H9 (cell line): ENCODE results near the gene NUP188. TPM values are rescaled to one million over a fixed set of nuclear protein-coding genes. Genes with fewer than 3 reads are reported as not detected.

Experiments
- DNase-seq: peaks from one replicate; pipeline ENCODE4 v3.0.0-alpha.2; 2017
- H2AFZ ChIP-seq: one replicate; pipeline ENCODE4 v1.6.1; 2013; ENCODE audit warnings: mild to moderate bottlenecking, low read length, control low read depth, moderate library complexity
- H2AK5ac ChIP-seq: 2 replicates; pipeline ENCODE4 v1.6.1; 2013; ENCODE audit warnings: low read length, control low read depth, mixed read lengths; ENCODE audit not compliant: insufficient read length
- H2BK120ac ChIP-seq: one replicate; pipeline ENCODE4 v1.6.1; 2013; ENCODE audit warnings: low read depth, mild to moderate bottlenecking, low read length, control low read depth, inconsistent platforms; ENCODE audit not compliant: poor library complexity, severe bottlenecking
- H2BK12ac ChIP-seq: 2 replicates; pipeline ENCODE4 v1.6.1; 2013; ENCODE audit warnings: low read length, control low read depth, mixed read lengths, low read depth; ENCODE audit not compliant: insufficient read length
- H2BK15ac ChIP-seq: 2 replicates; pipeline ENCODE4 v1.6.1; 2013; ENCODE audit warnings: low read depth, low read length, control low read depth
- H2BK20ac ChIP-seq: one replicate; pipeline ENCODE4 v1.6.1; 2013; ENCODE audit warnings: low read depth, mild to moderate bottlenecking, low read length, control low read depth, inconsistent platforms; ENCODE audit not compliant: poor library complexity, severe bottlenecking
- H2BK5ac ChIP-seq: 2 replicates; pipeline ENCODE4 v1.6.1; 2013; ENCODE audit warnings: low read length, control low read depth, mixed read lengths; ENCODE audit not compliant: insufficient read length
- H3K14ac ChIP-seq: 2 replicates; pipeline ENCODE4 v1.6.1; 2013; ENCODE audit warnings: low read length, control low read depth; ENCODE audit not compliant: insufficient read depth
- H3K18ac ChIP-seq: 2 replicates; pipeline ENCODE4 v1.6.1; 2013; ENCODE audit warnings: low read depth, mild to moderate bottlenecking, mixed read lengths, low read length, control low read depth; ENCODE audit not compliant: insufficient read length
- H3K23ac ChIP-seq: 2 replicates; pipeline ENCODE4 v1.6.1; 2013; ENCODE audit warnings: low read length, control low read depth, mixed read lengths, low read depth; ENCODE audit not compliant: insufficient read length
- H3K23me2 ChIP-seq: 2 replicates; pipeline ENCODE4 v1.6.1; 2013; ENCODE audit warnings: low read depth, mild to moderate bottlenecking, mixed read lengths, low read length, control low read depth; ENCODE audit not compliant: insufficient read length, poor library complexity, severe bottlenecking
- H3K27ac ChIP-seq: 2 replicates; pipeline ENCODE4 v1.5.1; 2013; ENCODE audit warnings: low read length, control low read depth, mixed read lengths, low read depth; ENCODE audit not compliant: insufficient read length
- H3K27me3 ChIP-seq: 2 replicates; pipeline ENCODE4 v1.6.1; 2013; ENCODE audit warnings: low read length, control low read depth, inconsistent platforms; ENCODE audit not compliant: insufficient read depth
- H3K4ac ChIP-seq: 2 replicates; pipeline ENCODE4 v1.6.1; 2013; ENCODE audit warnings: low read depth, mild to moderate bottlenecking, control low read depth, inconsistent platforms, low read length, moderate library complexity
- H3K4me1 ChIP-seq: 2 replicates; pipeline ENCODE4 v1.6.1; 2013; ENCODE audit warnings: low read length, control low read depth, inconsistent platforms; ENCODE audit not compliant: insufficient read depth
- H3K4me2 ChIP-seq: 2 replicates; pipeline ENCODE4 v1.6.1; 2013; ENCODE audit warnings: low read length, control low read depth, mixed read lengths; ENCODE audit not compliant: insufficient read length, insufficient read depth
- H3K56ac ChIP-seq: 2 replicates; pipeline ENCODE4 v1.6.1; 2013; ENCODE audit warnings: low read depth, mild to moderate bottlenecking, mixed read lengths, low read length, control low read depth; ENCODE audit not compliant: insufficient read length
- H3K79me1 ChIP-seq: 2 replicates; pipeline ENCODE4 v1.6.1; 2013; ENCODE audit warnings: low read depth, mild to moderate bottlenecking, moderate library complexity, low read length, control low read depth, inconsistent platforms; ENCODE audit not compliant: insufficient read depth, poor library complexity, severe bottlenecking
- H3K79me2 ChIP-seq: 2 replicates; pipeline ENCODE4 v1.6.1; 2013; ENCODE audit warnings: low read length, control low read depth, inconsistent platforms; ENCODE audit not compliant: insufficient read depth
- H3K9ac ChIP-seq: 2 replicates; pipeline ENCODE4 v1.6.1; 2013; ENCODE audit warnings: low read length, control low read depth, mixed read lengths; ENCODE audit not compliant: insufficient read length; ENCODE audit errors: extremely low read depth
- H3K9me3 ChIP-seq: one replicate; pipeline ENCODE4 v1.6.1; 2013; ENCODE audit warnings: low read depth, low read length, inconsistent platforms; ENCODE audit not compliant: control insufficient read depth
- H3T11ph ChIP-seq: one replicate; pipeline ENCODE4 v1.6.1; 2013; ENCODE audit warnings: mild to moderate bottlenecking, low read length, control low read depth, inconsistent platforms
- H4K20me1 ChIP-seq: one replicate; pipeline ENCODE4 v1.6.1; 2013; ENCODE audit not compliant: control insufficient read depth, insufficient read length, insufficient read depth
- H4K5ac ChIP-seq: 2 replicates; pipeline ENCODE4 v1.6.1; 2013; ENCODE audit warnings: low read depth, mild to moderate bottlenecking, mixed read lengths, low read length, control low read depth; ENCODE audit not compliant: insufficient read length
- H4K8ac ChIP-seq: replicated peaks from 2 replicates; pipeline ENCODE4 v1.6.1; 2013; ENCODE audit warnings: low read length, control low read depth, mixed read lengths, low read depth; ENCODE audit not compliant: insufficient read length
- H4K91ac ChIP-seq: 2 replicates; pipeline ENCODE4 v1.6.1; 2013; ENCODE audit warnings: low read depth, mild to moderate bottlenecking, moderate library complexity, mixed read lengths, low read length, control low read depth; ENCODE audit not compliant: insufficient read length
- H3K27ac Mint-ChIP-seq, 3 experiments: 2 replicates in 2 of 3; 3 replicates in 1 of 3; pipeline ENCODE4 v1.8.0; 2020 to 2021; ENCODE audit warnings: mixed read lengths in 3 of 3, mild to moderate bottlenecking in 1 of 3, moderate library complexity in 1 of 3
- H3K27me3 Mint-ChIP-seq: 2 replicates; pipeline ENCODE4 v1.8.0; 2021; ENCODE audit warnings: low read depth, mild to moderate bottlenecking, moderate library complexity, mixed read lengths
- H3K36me3 Mint-ChIP-seq, 3 experiments: 2 replicates in 2 of 3; 3 replicates in 1 of 3; pipeline ENCODE4 v1.8.0; 2020 to 2021; ENCODE audit warnings: low read depth in 3 of 3, mixed read lengths in 3 of 3; ENCODE audit not compliant: insufficient read depth in 1 of 3
- H3K4me1 Mint-ChIP-seq, 2 experiments: 2 replicates each; pipeline ENCODE4 v1.8.0; 2020; ENCODE audit warnings: mixed read lengths in 2 of 2
- H3K4me3 Mint-ChIP-seq, 2 experiments: 2 replicates in 1 of 2; 3 replicates in 1 of 2; pipeline ENCODE4 v1.8.0; 2020 to 2021; ENCODE audit warnings: mild to moderate bottlenecking in 2 of 2, mixed read lengths in 2 of 2, moderate library complexity in 1 of 2
- H3K9me3 Mint-ChIP-seq, 2 experiments: 2 replicates in 1 of 2; 3 replicates in 1 of 2; pipeline ENCODE4 v1.8.0; 2020; ENCODE audit warnings: mild to moderate bottlenecking in 2 of 2, mixed read lengths in 2 of 2, moderate library complexity in 1 of 2
- CTCF ChIP-seq: fragments of 200-600 bp; sonication (generic); conservative IDR thresholded peaks from 3 replicates; pipeline ENCODE4 v1.8.0; 2021; ENCODE audit warnings: antibody characterized with exemption, mild to moderate bottlenecking
- WGBS: extraction: QIAGEN DNeasy Blood & Tissue Kit; methylation state at CpG from one replicate; pipeline ENCODE4 v1.1.7; 2013; ENCODE audit warnings: missing lambda C conversion rate, low lambda C conversion rate, mixed read lengths; ENCODE audit not compliant: insufficient read length; ENCODE audit errors: extremely low coverage; 5-methylcytosine and 5-hydroxymethylcytosine counted together
- total RNA-seq: library from RNA; stranded (reverse); gene quantifications from 2 replicates; pipeline ENCODE4 v1.2.1, GENCODE V29; 2021

The NUP188 gene
- total RNA-seq, 1 experiment from 2014 or later, result 101 TPM

GRCh38 chr9:129014608-129015007, 67.1 kb downstream of the NUP188 start:
- Histone ChIP-seq H3K23me2 (no peaks in the 10 kb centered on the region), H4K5ac (no peak overlapping the region), H2AK5ac (no peak overlapping the region), H3K56ac (no peak overlapping the region), H3K9me3 (no peaks in the 10 kb centered on the region), H3K23ac (no peak overlapping the region), H3K27me3 (no peaks in the 10 kb centered on the region), H4K20me1 (no peaks in the 10 kb centered on the region), H2BK15ac (no peak overlapping the region), H3K79me1 (no peaks in the 10 kb centered on the region), H2AFZ (no peak overlapping the region), H3K4me2 (no peak overlapping the region), H2BK12ac (no peak overlapping the region), H3T11ph (no peak overlapping the region), H3K27ac (no peak overlapping the region), H4K91ac (no peak overlapping the region), H3K79me2 (no peaks in the 10 kb centered on the region), H2BK20ac (no peak overlapping the region), H2BK120ac (no peak overlapping the region), H4K8ac (no peak overlapping the region), H3K4me1 (no peaks in the 10 kb centered on the region), H3K9ac (no peak overlapping the region), H2BK5ac (no peak overlapping the region), H3K4ac (no peak overlapping the region), H3K18ac (no peak overlapping the region), H3K14ac (no peak overlapping the region)
- Mint-ChIP-seq H3K27ac (no peak overlapping the region; a peak in 1 of 7 replicates), H3K27me3 (no peaks in the 10 kb centered on the region), H3K4me1 (peaks cover 0 to 3% of the 10 kb centered on the region in 2 experiments; a peak in 1 of 4 replicates), H3K36me3 (peaks cover 9 to 62% (median 46%) of the 10 kb centered on the region in 3 experiments; a peak in 6 of 7 replicates), H3K9me3 (no peaks in the 10 kb centered on the region), H3K4me3 (no peak overlapping the region)
- whole genome bisulfite sequencing, result no CpG with 5 or more reads among the region's 8 CpGs
- TF ChIP-seq CTCF, result no peak
- DNase-seq, result no peak
